Tibial artery (tissue), 4 donors: Measurements from ENCODE around the gene MGRN1.
A peak's percentile ranks its signal among the peaks of the same experiment; 100 is the strongest.
"Not testable (repeated sequence)": the region's sequence is repeated elsewhere in the genome, so short reads cannot be mapped to it uniquely, and the experiment has no call there.

Source experiments
- DNase-seq, 2 donors: peaks; one replicate each; pipeline ENCODE4 v3.0.0-alpha.2; 2019
- H3K27ac ChIP-seq, 2 donors: fragments of 200-600 bp; sonication (generic) in 1 of 2; 1 replicate in 1 of 2; 2 replicates in 1 of 2; pipeline ENCODE4 v1.5.1; 2018 to 2019; ENCODE audit warnings: mild to moderate bottlenecking in 1 of 2
- H3K27me3 ChIP-seq, 2 donors: fragments of 200-600 bp; sonication (generic) in 1 of 2; one replicate each; pipeline versions ENCODE4 v1.5.1 to v1.6.0; 2016 to 2019
- H3K36me3 ChIP-seq, 3 donors: fragments of 200-600 bp; sonication (generic) in 2 of 3; one replicate each; pipeline ENCODE4 v1.5.1; 2016 to 2019; ENCODE audit warnings: mild to moderate bottlenecking in 2 of 3
- H3K4me1 ChIP-seq, 4 donors: fragments of 200-600 bp; sonication (generic) in 2 of 4; 1 replicate in 3 of 4; 2 replicates in 1 of 4; pipeline ENCODE4 v1.5.1; 2016 to 2019
- H3K4me3 ChIP-seq, 2 donors: fragments of 200-600 bp; sonication (generic) in 1 of 2; 1 replicate in 1 of 2; 2 replicates in 1 of 2; pipeline ENCODE4 v1.5.1; 2018 to 2019; ENCODE audit warnings: mild to moderate bottlenecking in 2 of 2
- H3K9me3 ChIP-seq, 3 donors: fragments of 200-600 bp; sonication (generic) in 1 of 3; one replicate each; pipeline ENCODE4 v1.5.1; 2016 to 2019
- CTCF ChIP-seq, 2 experiments: fragments of 200-600 bp in 1 of 2; fragments of 450-650 bp in 1 of 2; IDR thresholded peaks; one replicate each; pipeline ENCODE4 v1.5.1; 2017 to 2019; ENCODE audit warnings: antibody characterized with exemption in 2 of 2, mild to moderate bottlenecking in 1 of 2, moderate library complexity in 1 of 2
- intact Hi-C: fragments of 100-400 bp; cut with DNase I; formaldehyde crosslinking; loops from one replicate; pipeline ENCODE4 v1.15.0; 2023; ENCODE audit warnings: low total_unique reads

The MGRN1 gene

GRCh38 chr16:4734730-4735535, 110.3 kb downstream of the MGRN1 start:
- H3K27ac ChIP-seq, result peak overlapping the region; percentile 76 to 81
- intact Hi-C loops, result no loop called here
- no peak for TF ChIP-seq CTCF (IDR thresholded peaks at IDR 0.05)
- H3K27me3 ChIP-seq, result no peaks in the 10 kb centered on the region
- peak overlapping the region; percentile 76 to 83 for H3K4me3 ChIP-seq
- peaks cover 0 to 13% (median 13%) of the 10 kb centered on the region in 3 donors for H3K36me3 ChIP-seq
- H3K9me3 ChIP-seq, result no peaks in the 10 kb centered on the region
- peaks cover 0 to 18% (median 11%) of the 10 kb centered on the region in 4 donors for H3K4me1 ChIP-seq
- DNase-seq, result peak; percentile 89 to 93

- intact Hi-C loops, result no loop called here
- Histone ChIP-seq H3K4me1 (peaks cover 0 to 18% (median 11%) of the 10 kb centered on the region in 4 donors), H3K36me3 (no peaks in the 10 kb centered on the region), H3K27ac (no peak overlapping the region), H3K4me3 (no peak overlapping the region), H3K27me3 (peaks cover 0 to 4% of the 10 kb centered on the region in 2 donors), H3K9me3 (no peaks in the 10 kb centered on the region)
- no peak for DNase-seq
- no peak for TF ChIP-seq CTCF (IDR thresholded peaks at IDR 0.05)
Measured at GRCh38 chr16:4736546-4736945, 111.9 kb downstream of the MGRN1 start.

- TF ChIP-seq CTCF (IDR thresholded peaks at IDR 0.05), result no peak
- intact Hi-C loops, result no loop called here
Measured at GRCh38 chr16:4737545-4737944, 112.9 kb downstream of the MGRN1 start.

GRCh38 chr16:4738370-4738769, 113.7 kb downstream of the MGRN1 start:
- H3K27ac ChIP-seq, H3K4me3 ChIP-seq, H3K9me3 ChIP-seq, intact Hi-C loops, H3K36me3 ChIP-seq, DNase-seq: not testable (repeated sequence)
- peaks cover 0 to 15% (median 8%) of the 10 kb centered on the region in 4 donors for H3K4me1 ChIP-seq
- H3K27me3 ChIP-seq, result peaks cover 0 to 13% of the 10 kb centered on the region in 2 donors

More at GRCh38 chr16:4737545-4737944, 112.9 kb downstream of the MGRN1 start:
- DNase-seq, result no peak
- no peak overlapping the region for H3K4me3 ChIP-seq
- no peaks in the 10 kb centered on the region for H3K9me3 ChIP-seq
- peaks cover 0 to 15% (median 11%) of the 10 kb centered on the region in 4 donors for H3K4me1 ChIP-seq
- no peak overlapping the region for H3K27ac ChIP-seq
- H3K36me3 ChIP-seq, result no peaks in the 10 kb centered on the region
- peaks cover 0 to 5% of the 10 kb centered on the region in 2 donors for H3K27me3 ChIP-seq
